Osteoblast (primary cell): Measurements from ENCODE around the gene ATP10A. TPM values are rescaled to one million over a fixed set of nuclear protein-coding genes. Genes with fewer than 3 reads are reported as not detected.

Experiments
- DNase-seq: peaks from one replicate; pipeline ENCODE4 v3.0.0; 2011; ENCODE audit warnings: low spot score, mixed read lengths; ENCODE audit not compliant: insufficient read length; ENCODE audit errors: missing footprints
- H2AFZ ChIP-seq: 2 replicates; pipeline ENCODE4 v1.6.0; 2011; ENCODE audit warnings: mild to moderate bottlenecking, low read length
- H3K27ac ChIP-seq: 2 replicates; pipeline ENCODE4 v1.5.1; 2011; ENCODE audit warnings: mild to moderate bottlenecking, low read depth, low read length, moderate library complexity
- H3K27me3 ChIP-seq: 2 replicates; pipeline ENCODE4 v1.6.0; 2012; ENCODE audit warnings: mild to moderate bottlenecking, control low read depth, inconsistent platforms, low read length, moderate library complexity; ENCODE audit not compliant: insufficient read depth
- H3K36me3 ChIP-seq: 2 replicates; pipeline ENCODE4 v1.5.1; 2011; ENCODE audit warnings: mild to moderate bottlenecking, low read length, control low read depth, moderate library complexity; ENCODE audit not compliant: insufficient read depth
- H3K4me1 ChIP-seq: 2 replicates; pipeline ENCODE4 v1.5.1; 2011; ENCODE audit warnings: mild to moderate bottlenecking, low read length, control low read depth, moderate library complexity; ENCODE audit not compliant: insufficient read depth
- H3K4me2 ChIP-seq: 2 replicates; pipeline ENCODE4 v1.6.0; 2011; ENCODE audit warnings: mild to moderate bottlenecking, low read length; ENCODE audit not compliant: insufficient read depth
- H3K4me3 ChIP-seq: fragments of 200-600 bp; sonication (generic); 3 replicates; pipeline ENCODE4 v1.5.1; 2012; ENCODE audit warnings: mild to moderate bottlenecking, low read length, inconsistent platforms; ENCODE audit not compliant: insufficient read depth
- H3K79me2 ChIP-seq: 2 replicates; pipeline ENCODE4 v1.6.0; 2012; ENCODE audit warnings: mild to moderate bottlenecking, low read length, control low read depth, inconsistent platforms; ENCODE audit not compliant: insufficient read depth
- H3K9me3 ChIP-seq: 2 replicates; pipeline ENCODE4 v1.5.1; 2011; ENCODE audit warnings: low read depth, low read length, control low read depth
- H4K20me1 ChIP-seq: 2 replicates; pipeline ENCODE4 v1.6.0; 2012; ENCODE audit warnings: mild to moderate bottlenecking, low read length, control low read depth; ENCODE audit not compliant: insufficient read depth
- total RNA-seq: library from RNA; depleted of rRNA; stranded (reverse); fragments of >200 nt; gene quantifications from 2 replicates; pipeline ENCODE4 v1.2.3, GENCODE V29; 2012
- TF ChIP-seq, protein P1 (sequence below): IDR thresholded peaks from 2 replicates; pipeline ENCODE4 v1.5.1; 2011; ENCODE audit warnings: mild to moderate bottlenecking, low read depth, low read length, moderate library complexity; ENCODE audit errors: extremely low read depth

The ATP10A gene
- total RNA-seq, 1 donor: 32.9 TPM

GRCh38 chr15:25909325-25909724, 46.2 kb upstream of the ATP10A start:
- Histone ChIP-seq H3K9me3 (no peaks in the 10 kb centered on the region), H3K36me3 (no peaks in the 10 kb centered on the region)
- TF ChIP-seq, protein P1, sequence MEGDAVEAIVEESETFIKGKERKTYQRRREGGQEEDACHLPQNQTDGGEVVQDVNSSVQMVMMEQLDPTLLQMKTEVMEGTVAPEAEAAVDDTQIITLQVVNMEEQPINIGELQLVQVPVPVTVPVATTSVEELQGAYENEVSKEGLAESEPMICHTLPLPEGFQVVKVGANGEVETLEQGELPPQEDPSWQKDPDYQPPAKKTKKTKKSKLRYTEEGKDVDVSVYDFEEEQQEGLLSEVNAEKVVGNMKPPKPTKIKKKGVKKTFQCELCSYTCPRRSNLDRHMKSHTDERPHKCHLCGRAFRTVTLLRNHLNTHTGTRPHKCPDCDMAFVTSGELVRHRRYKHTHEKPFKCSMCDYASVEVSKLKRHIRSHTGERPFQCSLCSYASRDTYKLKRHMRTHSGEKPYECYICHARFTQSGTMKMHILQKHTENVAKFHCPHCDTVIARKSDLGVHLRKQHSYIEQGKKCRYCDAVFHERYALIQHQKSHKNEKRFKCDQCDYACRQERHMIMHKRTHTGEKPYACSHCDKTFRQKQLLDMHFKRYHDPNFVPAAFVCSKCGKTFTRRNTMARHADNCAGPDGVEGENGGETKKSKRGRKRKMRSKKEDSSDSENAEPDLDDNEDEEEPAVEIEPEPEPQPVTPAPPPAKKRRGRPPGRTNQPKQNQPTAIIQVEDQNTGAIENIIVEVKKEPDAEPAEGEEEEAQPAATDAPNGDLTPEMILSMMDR: no peak

DNA sequence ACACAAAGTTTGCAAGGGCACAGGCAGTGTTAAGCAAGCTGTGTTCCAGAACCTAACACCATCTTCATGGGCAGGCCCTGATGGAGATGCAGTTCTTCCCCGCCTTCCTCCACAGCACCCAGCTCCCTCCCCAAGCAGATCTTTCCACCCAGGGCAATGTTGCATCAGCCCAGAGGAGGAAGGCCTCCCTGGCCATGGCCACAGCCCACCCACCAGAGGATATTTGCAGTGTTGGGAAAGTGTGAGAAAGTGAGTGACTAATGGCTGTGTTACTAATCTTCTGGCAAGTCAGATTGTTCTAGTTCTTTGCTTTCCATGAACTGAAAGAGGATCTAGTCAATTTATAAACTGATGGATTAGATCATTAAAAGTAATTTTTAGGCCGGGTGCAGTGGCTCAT, 42.0 kb upstream of the ATP10A start:
- H3K36me3 ChIP-seq: no peaks in the 10 kb centered on the region
- peak overlapping the region; percentile 73 for H2AFZ ChIP-seq
- DNase-seq: peak; percentile 95
- H3K4me2 ChIP-seq: no peak overlapping the region
- H3K27me3 ChIP-seq: no peaks in the 10 kb centered on the region
- H3K79me2 ChIP-seq: no peaks in the 10 kb centered on the region
- TF ChIP-seq, protein P1: no peak
- no peak overlapping the region for H3K4me3 ChIP-seq
- H3K4me1 ChIP-seq: peaks cover 29% of the 10 kb centered on the region
- H3K9me3 ChIP-seq: no peaks in the 10 kb centered on the region
- peak overlapping the region; percentile 30 for H3K27ac ChIP-seq
- H4K20me1 ChIP-seq: no peaks in the 10 kb centered on the region

More at GRCh38 chr15:25909325-25909724, 46.2 kb upstream of the ATP10A start:
- Histone ChIP-seq H3K79me2 (no peaks in the 10 kb centered on the region), H3K4me1 (peaks cover 11% of the 10 kb centered on the region), H3K27ac (no peak overlapping the region), H3K4me2 (no peak overlapping the region), H2AFZ (no peak overlapping the region), H3K4me3 (no peak overlapping the region), H3K27me3 (no peaks in the 10 kb centered on the region), H4K20me1 (no peaks in the 10 kb centered on the region)
- no peak for DNase-seq

GRCh38 chr15:25903024-25903581, 40.0 kb upstream of the ATP10A start:
- no peaks in the 10 kb centered on the region for H4K20me1 ChIP-seq
- H3K36me3 ChIP-seq: no peaks in the 10 kb centered on the region
- TF ChIP-seq, protein P1: no peak
- no peaks in the 10 kb centered on the region for H3K27me3 ChIP-seq
- no peaks in the 10 kb centered on the region for H3K9me3 ChIP-seq
- no peak overlapping the region for H3K4me2 ChIP-seq
- peak overlapping the region; percentile 29 for H3K27ac ChIP-seq
- H3K4me3 ChIP-seq: no peak overlapping the region
- peaks cover 31% of the 10 kb centered on the region for H3K4me1 ChIP-seq
- no peaks in the 10 kb centered on the region for H3K79me2 ChIP-seq
- H2AFZ ChIP-seq: peak overlapping the region; percentile 86
- DNase-seq: no peak

- Histone ChIP-seq H3K4me3 (no peak overlapping the region), H4K20me1 (no peaks in the 10 kb centered on the region), H2AFZ (no peak overlapping the region), H3K36me3 (no peaks in the 10 kb centered on the region), H3K9me3 (no peaks in the 10 kb centered on the region), H3K27ac (no peak overlapping the region), H3K79me2 (no peaks in the 10 kb centered on the region), H3K4me1 (peaks cover 31% of the 10 kb centered on the region), H3K27me3 (no peaks in the 10 kb centered on the region), H3K4me2 (no peak overlapping the region)
- no peak for DNase-seq
- TF ChIP-seq, protein P1: no peak
Measured at GRCh38 chr15:25901811-25902605, 38.9 kb upstream of the ATP10A start.
